H1 (cell line): Measurements from ENCODE around the gene ATP6AP1. TPM values are rescaled to one million over a fixed set of nuclear protein-coding genes. Genes with fewer than 3 reads are reported as not detected.

Experiments
- CTCF ChIA-PET: fragments of 300-600 bp; sonication (Branson Sonifier 250); formaldehyde crosslinking; loops from one replicate; lab custom pipeline; 2021; ENCODE audit not compliant: partially characterized antibody; lab: Charles Lee
- POLR2A ChIA-PET: fragments of 300-600 bp; sonication (Branson Sonifier 250); formaldehyde crosslinking; loops from one replicate; lab custom pipeline; 2021; ENCODE audit warnings: inconsistent platforms; ENCODE audit not compliant: partially characterized antibody; lab: Charles Lee
- DNase-seq, 2 experiments: peaks; one replicate each; pipeline versions ENCODE4 v3.0.0 to v3.0.0-alpha.2; 2010 to 2022; ENCODE audit warnings: low spot score in 2 of 2, low read depth in 1 of 2, mixed read lengths in 1 of 2
- FAIRE-seq: peaks from 2 replicates; lab custom pipeline; 2011; peaks lifted over from hg19 to GRCh38; lab: Jason Lieb, UNC
- H2AFZ ChIP-seq: 2 replicates; pipeline ENCODE4 v1.8.1; 2012; ENCODE audit warnings: low read length, inconsistent platforms
- H2AK5ac ChIP-seq: 2 replicates; pipeline ENCODE4 v1.6.1; 2013; ENCODE audit warnings: low read depth, low read length
- H2BK120ac ChIP-seq: replicated peaks from 2 replicates; pipeline ENCODE3; 2013; ENCODE audit warnings: low read depth, low read length, inconsistent platforms
- H2BK12ac ChIP-seq: 2 replicates; pipeline ENCODE4 v1.6.1; 2013; ENCODE audit warnings: low read depth, low read length
- H2BK15ac ChIP-seq: 2 replicates; pipeline ENCODE4 v1.6.1; 2013; ENCODE audit warnings: low read length
- H2BK20ac ChIP-seq: 2 replicates; pipeline ENCODE4 v1.6.1; 2013; ENCODE audit warnings: low read length
- H2BK5ac ChIP-seq: 2 replicates; pipeline ENCODE4 v1.6.1; 2013; ENCODE audit warnings: low read depth, low read length
- H3K14ac ChIP-seq: 2 replicates; pipeline ENCODE4 v1.6.1; 2013; ENCODE audit warnings: inconsistent platforms; ENCODE audit not compliant: insufficient read length
- H3K18ac ChIP-seq: 2 replicates; pipeline ENCODE4 v1.6.1; 2013; ENCODE audit warnings: low read length; ENCODE audit errors: extremely low read depth
- H3K23ac ChIP-seq: 2 replicates; pipeline ENCODE4 v1.6.1; 2013; ENCODE audit warnings: inconsistent platforms; ENCODE audit not compliant: insufficient read length
- H3K23me2 ChIP-seq: 2 replicates; pipeline ENCODE4 v1.6.1; 2013; ENCODE audit warnings: low read depth, low read length
- H3K27ac ChIP-seq: 2 replicates; pipeline ENCODE4 v1.6.1; 2011; ENCODE audit warnings: low read depth, low read length, inconsistent platforms
- H3K27me3 ChIP-seq, 4 experiments: replicated peaks in 1 of 4; 1 replicate in 1 of 4; 2 replicates in 3 of 4; pipeline versions ENCODE4 v1.6.1 to v1.8.1; 2011 to 2013; ENCODE audit warnings: low read length in 3 of 4, mild to moderate bottlenecking in 3 of 4, inconsistent platforms in 2 of 4, mixed read lengths in 2 of 4, moderate library complexity in 1 of 4; ENCODE audit not compliant: control insufficient read depth in 3 of 4, insufficient read depth in 3 of 4; ENCODE audit errors: extremely low read depth in 1 of 4
- H3K36me3 ChIP-seq, 4 experiments: 2 replicates each; pipeline versions ENCODE4 v1.6.1 to v1.8.1; 2011 to 2013; ENCODE audit warnings: mild to moderate bottlenecking in 4 of 4, low read length in 3 of 4, moderate library complexity in 2 of 4, control low read depth in 1 of 4, inconsistent platforms in 1 of 4; ENCODE audit not compliant: insufficient read depth in 4 of 4, control insufficient read depth in 2 of 4
- H3K4ac ChIP-seq: replicated peaks from 2 replicates; pipeline ENCODE3; 2013; ENCODE audit warnings: low read length, low read depth, mixed read lengths, inconsistent platforms; ENCODE audit not compliant: insufficient read length
- H3K4me1 ChIP-seq, 4 experiments: replicated peaks in 1 of 4; 1 replicate in 1 of 4; 2 replicates in 3 of 4; pipeline versions ENCODE4 v1.6.1 to v1.8.1; 2011 to 2013; ENCODE audit warnings: low read length in 3 of 4, inconsistent platforms in 2 of 4, mixed read lengths in 1 of 4; ENCODE audit not compliant: insufficient read depth in 4 of 4, control insufficient read depth in 3 of 4
- H3K4me2 ChIP-seq, 2 experiments: 2 replicates each; pipeline versions ENCODE4 v1.6.1 to v1.8.1; 2011 to 2013; ENCODE audit warnings: low read depth in 2 of 2, low read length in 2 of 2, control low read depth in 1 of 2, inconsistent platforms in 1 of 2, mild to moderate bottlenecking in 1 of 2; ENCODE audit not compliant: insufficient read depth in 1 of 2
- H3K4me3 ChIP-seq, 4 experiments: fragments of 200-600, 300-600 bp in 1 of 4; sonication (generic), shearing (Covaris generic), sonication (Bioruptor Twin) in 1 of 4; 2 replicates each; pipeline versions ENCODE4 v1.5.1 to v1.8.1; 2011 to 2016; ENCODE audit warnings: low read length in 4 of 4, low read depth in 3 of 4, control low read depth in 2 of 4, inconsistent platforms in 2 of 4, mild to moderate bottlenecking in 2 of 4, mixed read lengths in 1 of 4, moderate library complexity in 1 of 4; ENCODE audit not compliant: insufficient read depth in 2 of 4; ENCODE audit errors: extremely low read depth in 1 of 4
- H3K56ac ChIP-seq: replicated peaks from 2 replicates; pipeline ENCODE3; 2013; ENCODE audit warnings: low read depth, mild to moderate bottlenecking, mixed read lengths, low read length, inconsistent platforms; ENCODE audit not compliant: insufficient read length
- H3K79me1 ChIP-seq: 2 replicates; pipeline ENCODE4 v1.6.1; 2013; ENCODE audit warnings: low read depth, low read length, control low read depth
- H3K79me2 ChIP-seq, 2 experiments: 2 replicates each; pipeline versions ENCODE4 v1.6.1 to v1.8.1; 2012 to 2013; ENCODE audit warnings: low read length in 2 of 2, mild to moderate bottlenecking in 2 of 2, inconsistent platforms in 1 of 2; ENCODE audit not compliant: insufficient read depth in 2 of 2, control insufficient read depth in 1 of 2
- H3K9ac ChIP-seq, 4 experiments: replicated peaks in 1 of 4; 1 replicate in 1 of 4; 2 replicates in 3 of 4; pipeline versions ENCODE4 v1.6.1 to v1.8.1; 2011 to 2013; ENCODE audit warnings: low read depth in 3 of 4, low read length in 3 of 4, control low read depth in 2 of 4, mild to moderate bottlenecking in 2 of 4, moderate library complexity in 2 of 4, inconsistent platforms in 1 of 4; ENCODE audit errors: extremely low read depth in 1 of 4
- H3K9me3 ChIP-seq, 2 experiments: 2 replicates each; pipeline versions ENCODE4 v1.6.1 to v1.8.1; 2012 to 2013; ENCODE audit warnings: mild to moderate bottlenecking in 2 of 2, moderate library complexity in 2 of 2, control low read depth in 1 of 2, inconsistent platforms in 1 of 2, low read depth in 1 of 2, low read length in 1 of 2, mixed read lengths in 1 of 2; ENCODE audit not compliant: insufficient read depth in 2 of 2
- H4K20me1 ChIP-seq, 2 experiments: replicated peaks in 1 of 2; 2 replicates each; pipeline versions ENCODE3 to v1.8.1; 2011 to 2013; ENCODE audit warnings: inconsistent platforms in 2 of 2, low read length in 2 of 2, mild to moderate bottlenecking in 1 of 2; ENCODE audit not compliant: insufficient read depth in 2 of 2, control insufficient read depth in 1 of 2
- H4K5ac ChIP-seq: 2 replicates; pipeline ENCODE4 v1.6.1; 2013; ENCODE audit warnings: low read length, low read depth, mixed read lengths, inconsistent platforms; ENCODE audit not compliant: insufficient read length
- H4K8ac ChIP-seq: 2 replicates; pipeline ENCODE4 v1.8.0; 2013; ENCODE audit warnings: mild to moderate bottlenecking, moderate library complexity, low read length, inconsistent platforms; ENCODE audit not compliant: insufficient read depth; ENCODE audit errors: extremely low read depth
- H4K91ac ChIP-seq: replicated peaks from 2 replicates; pipeline ENCODE3; 2013; ENCODE audit warnings: low read length, mixed read lengths, inconsistent platforms; ENCODE audit not compliant: insufficient read length
- BACH1 ChIP-seq: IDR thresholded peaks from 2 replicates; pipeline ENCODE4 v1.6.1; 2012; ENCODE audit warnings: low read length, improper control_type of control experiment
- CTBP2 ChIP-seq: IDR thresholded peaks from 2 replicates; pipeline ENCODE4 v1.7.0; 2011; ENCODE audit warnings: borderline replicate concordance, mild to moderate bottlenecking, moderate library complexity, mixed read lengths, low read length; ENCODE audit not compliant: insufficient read depth, insufficient read length
- HDAC2 ChIP-seq, 2 experiments: fragments of 300-600 bp in 1 of 2; sonication (generic) in 1 of 2; IDR thresholded peaks; 2 replicates each; pipeline ENCODE4 v1.6.1; 2011 to 2012; ENCODE audit warnings: low read depth in 2 of 2, low read length in 2 of 2, mild to moderate bottlenecking in 2 of 2, moderate library complexity in 2 of 2, borderline replicate concordance in 1 of 2, inconsistent platforms in 1 of 2
- KDM1A ChIP-seq: fragments of 200-600, 300-600 bp; sonication (generic); IDR thresholded peaks from 2 replicates; pipeline ENCODE4 v1.7.1; 2016; ENCODE audit warnings: mild to moderate bottlenecking, low read length, borderline replicate concordance
- KDM5A ChIP-seq: fragments of 200-600 bp; IDR thresholded peaks from 2 replicates; pipeline ENCODE4 v1.7.1; 2012; ENCODE audit warnings: mild to moderate bottlenecking, low read length, inconsistent platforms, mixed read lengths
- POLR2A ChIP-seq, 2 experiments: IDR thresholded peaks; 1 replicate in 1 of 2; 2 replicates in 1 of 2; pipeline ENCODE4 v1.6.1; 2011; ENCODE audit warnings: low read depth in 2 of 2, low read length in 2 of 2, mild to moderate bottlenecking in 2 of 2; ENCODE audit errors: control extremely low read depth in 1 of 2
- TAF1 ChIP-seq: IDR thresholded peaks from 2 replicates; pipeline ENCODE4 v1.6.1; 2011; ENCODE audit warnings: mild to moderate bottlenecking, low read depth, low read length
- WGBS, 2 experiments: shearing (Covaris generic) in 1 of 2; methylation state at CpG; one replicate each; pipeline versions ENCODE4 v1.1.6 to v1.1.7; 2013 to 2015; ENCODE audit warnings: low lambda C conversion rate in 2 of 2, mixed read lengths in 2 of 2, inconsistent platforms in 1 of 2, low coverage in 1 of 2, missing lambda C conversion rate in 1 of 2; ENCODE audit not compliant: insufficient replicate concordance in 2 of 2, insufficient coverage in 1 of 2, insufficient read length in 1 of 2; ENCODE audit errors: extremely low coverage in 1 of 2, missing lambda C conversion rate in 1 of 2; 5-methylcytosine and 5-hydroxymethylcytosine counted together
- polyA plus RNA-seq, 7 experiments: library from polyadenylated mRNA; depleted of rRNA in 3 of 7; stranded (reverse) in 5 of 7; unstranded in 2 of 7; fragments of >200 nt in 5 of 7; fragments of 200-250 nt in 2 of 7; gene quantifications; 1 replicate in 5 of 7; 2 replicates in 1 of 7; 4 replicates in 1 of 7; pipeline versions ENCODE4 v1.2.1 to v1.2.3, GENCODE V29; 2011 to 2013; ENCODE audit warnings: missing spikeins in 2 of 7, mixed read lengths in 2 of 7
- total RNA-seq: library from RNA; stranded (reverse); fragmentation: NEBNext Ultra II Directional; extraction: Animal tissue kit (Norgen Biotek cat#: 25700); gene quantifications from 2 replicates; pipeline ENCODE4 v1.2.1, GENCODE V29; 2021

ATP6AP1 gene
- total and polyA plus RNA-seq, 2 of the 8 experiments (the other 6 are each of a cell fraction or from before 2014, with no cell fraction given): 44.6 to 80.8 TPM

DNA sequence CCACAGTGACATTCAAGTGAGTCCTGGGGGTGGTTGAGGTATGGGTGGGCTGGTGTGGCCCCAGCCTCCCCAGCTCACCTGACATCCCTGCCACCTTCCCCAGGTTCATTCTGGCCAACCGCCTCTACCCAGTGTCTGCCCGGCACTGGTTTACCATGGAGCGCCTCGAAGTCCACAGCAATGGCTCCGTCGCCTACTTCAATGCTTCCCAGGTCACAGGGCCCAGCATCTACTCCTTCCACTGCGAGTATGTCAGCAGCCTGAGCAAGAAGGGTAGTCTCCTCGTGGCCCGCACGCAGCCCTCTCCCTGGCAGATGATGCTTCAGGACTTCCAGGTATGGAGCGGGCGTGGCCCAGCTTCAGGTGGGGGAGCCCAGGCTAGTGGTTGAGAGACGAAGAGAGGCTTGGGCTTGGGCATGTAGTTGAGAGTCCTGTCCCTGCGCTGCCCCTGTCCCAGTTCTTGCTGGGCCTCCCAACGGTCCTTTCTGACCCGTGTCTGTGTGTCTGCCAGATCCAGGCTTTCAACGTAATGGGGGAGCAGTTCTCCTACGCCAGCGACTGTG, 6.8 kb downstream of the ATP6AP1 start:
- H3K36me3 ChIP-seq: peaks cover 0 to 21% (median 10%) of the 10 kb centered on the region in 4 experiments; a peak in 6 of 8 replicates
- peaks cover 0 to 11% of the 10 kb centered on the region in 2 experiments for H4K20me1 ChIP-seq
- no peak overlapping the region for H2BK12ac ChIP-seq
- no peak overlapping the region for H4K91ac ChIP-seq
- no peak overlapping the region for H2BK5ac ChIP-seq
- H3K18ac ChIP-seq: no peak overlapping the region
- no peaks in the 10 kb centered on the region for H3K27me3 ChIP-seq
- H3K56ac ChIP-seq: no peak overlapping the region
- CTCF ChIA-PET: interaction anchor here (0.6 to 1.6 kb wide), 3 partner anchors 10 to 62 kb away, joined by 3 read pairs; no protein-coding TSS in a partner anchor
- no peak overlapping the region; a peak in 1 of 4 replicates for H3K4me2 ChIP-seq
- TF ChIP-seq POLR2A (IDR thresholded peaks at IDR 0.05; ENCODE audit: control extremely low read depth in 1 of 2, low read depth in 2 of 2, low read length in 2 of 2): no peak
- no peak for TF ChIP-seq HDAC2 (IDR thresholded peaks at IDR 0.05; ENCODE audit: borderline replicate concordance in 1 of 2, low read depth in 2 of 2, low read length in 2 of 2)
- no peak for TF ChIP-seq BACH1
- TF ChIP-seq TAF1: no peak
- no peak for TF ChIP-seq CTBP2
- TF ChIP-seq KDM5A: no peak
- TF ChIP-seq KDM1A: no peak
- no peak overlapping the region for H2BK20ac ChIP-seq
- H3K79me2 ChIP-seq: peaks cover 0 to 17% of the 10 kb centered on the region in 2 experiments; a peak in 2 of 4 replicates
- no peak overlapping the region for H2AK5ac ChIP-seq
- H3K27ac ChIP-seq: no peak overlapping the region
- POLR2A ChIA-PET: interaction anchor here (0.7 to 2.6 kb wide), 5 partner anchors 10 to 64 kb away, joined by 3 to 9 read pairs (median 3); partner anchors contain the start of gene RPL10
- no peak overlapping the region for H4K5ac ChIP-seq
- FAIRE-seq (no peak), DNase-seq (no peak)
- H2BK120ac ChIP-seq: no peak overlapping the region
- no peak overlapping the region for H2AFZ ChIP-seq
- H2BK15ac ChIP-seq: no peak overlapping the region
- H3K23me2 ChIP-seq: peaks cover 2% of the 10 kb centered on the region; the same call in 1 of the 2 replicates
- H3K9me3 ChIP-seq: no peaks in the 10 kb centered on the region
- no peaks in the 10 kb centered on the region for H3K79me1 ChIP-seq
- H3K4ac ChIP-seq: no peak overlapping the region
- no peak overlapping the region for H3K9ac ChIP-seq
- H3K4me3 ChIP-seq: no peak overlapping the region
- WGBS, 2 experiments: 95% methylated on average over 14 of the region's 19 CpGs; no CpG with 5 or more reads in 1 of the 2 experiments
- no peak overlapping the region for H3K23ac ChIP-seq
- no peak overlapping the region; the same call in 1 of the 2 replicates for H4K8ac ChIP-seq
- H3K14ac ChIP-seq: no peak overlapping the region
- peaks cover 0 to 6% (median 4%) of the 10 kb centered on the region in 4 experiments; a peak in 6 of 7 replicates for H3K4me1 ChIP-seq
